ENCODE data around the gene CELA2B. TPM values are rescaled to one million over a fixed set of nuclear protein-coding genes. Genes with fewer than 3 reads are reported as not detected.

Gene CELA2B
- total and polyA plus RNA-seq, 2 of the 8 experiments (the other 6 are each of a cell fraction or from before 2014, with no cell fraction given) = not detected

GRCh38 chr1:15508700-15509487, 33.0 kb downstream of the CELA2B start:
- no peak overlapping the region for H3K23ac ChIP-seq (ENCODE audit: insufficient read length)
- H3K4me2 ChIP-seq (ENCODE audit: insufficient read depth in 1 of 2, low read depth in 2 of 2, low read length in 2 of 2) = peak overlapping the region; percentile 41 to 60; a peak in 3 of 4 replicates
- peak overlapping the region in 1 of 4 experiments; percentile 23; a peak in 2 of 8 replicates for H3K4me3 ChIP-seq (ENCODE audit: extremely low read depth in 1 of 4, insufficient read depth in 2 of 4, low read depth in 3 of 4, low read length in 4 of 4)
- H2BK120ac ChIP-seq (replicated peaks; ENCODE audit: low read depth, low read length) = peak overlapping the region; percentile 34
- H2BK5ac ChIP-seq (ENCODE audit: low read depth, low read length) = peak overlapping the region; percentile 93
- no peak overlapping the region for H2AFZ ChIP-seq (ENCODE audit: low read length)
- no peaks in the 10 kb centered on the region for H3K9me3 ChIP-seq (ENCODE audit: insufficient read depth in 2 of 2, low read depth in 1 of 2, low read length in 1 of 2)
- 12% methylated on average over 12 of the region's 12 CpGs; no CpG with 5 or more reads in 1 of the 2 experiments for WGBS, 2 experiments (ENCODE audit: extremely low coverage in 1 of 2, insufficient coverage in 1 of 2, insufficient read length in 1 of 2, insufficient replicate concordance in 2 of 2, low coverage in 1 of 2, low lambda C conversion rate in 2 of 2, missing lambda C conversion rate in 1 of 2)
- no peak overlapping the region for H3K4ac ChIP-seq (replicated peaks; ENCODE audit: insufficient read length, low read depth, low read length)
- H3K23me2 ChIP-seq (ENCODE audit: low read depth, low read length) = no peaks in the 10 kb centered on the region
- H2AK5ac ChIP-seq (ENCODE audit: low read depth, low read length) = peak overlapping the region; percentile 75; the same call in 1 of the 2 replicates
- peak; percentile 99 for FAIRE-seq
- DNase-seq (ENCODE audit: low read depth in 1 of 2, low spot score in 2 of 2) = peak; percentile 62 to 82
- H3K56ac ChIP-seq (replicated peaks; ENCODE audit: insufficient read length, low read depth, low read length) = no peak overlapping the region
- H3K4me1 ChIP-seq (replicated peaks in 1 of 4; ENCODE audit: control insufficient read depth in 3 of 4, insufficient read depth in 4 of 4, low read length in 3 of 4) = peaks cover 13 to 31% (median 23%) of the 10 kb centered on the region in 4 experiments
- peak overlapping the region; percentile 70 for H4K5ac ChIP-seq (ENCODE audit: insufficient read length, low read depth, low read length)
- peak overlapping the region in 2 of 4 experiments; percentile 46 to 60; a peak in 2 of 7 replicates for H3K9ac ChIP-seq (replicated peaks in 1 of 4; ENCODE audit: extremely low read depth in 1 of 4, low read depth in 3 of 4, low read length in 3 of 4)
- H2BK12ac ChIP-seq (ENCODE audit: low read depth, low read length) = peak overlapping the region; percentile 86; the same call in 1 of the 2 replicates
- H3K18ac ChIP-seq (ENCODE audit: extremely low read depth, low read length) = peak overlapping the region; percentile 79; the same call in 1 of the 2 replicates
- H4K8ac ChIP-seq (ENCODE audit: extremely low read depth, insufficient read depth, low read length) = no peak overlapping the region
- H3K36me3 ChIP-seq (ENCODE audit: control insufficient read depth in 2 of 4, insufficient read depth in 4 of 4, low read length in 3 of 4) = peaks cover 0 to 6% (median 0%) of the 10 kb centered on the region in 4 experiments; a peak in 3 of 8 replicates
- H2BK20ac ChIP-seq (ENCODE audit: low read length) = peak overlapping the region; percentile 88; the same call in 1 of the 2 replicates
- no peaks in the 10 kb centered on the region for H4K20me1 ChIP-seq (replicated peaks in 1 of 2; ENCODE audit: control insufficient read depth in 1 of 2, insufficient read depth in 2 of 2, low read length in 2 of 2)
- H2BK15ac ChIP-seq (ENCODE audit: low read length) = peak overlapping the region; percentile 99; the same call in 1 of the 2 replicates
- peaks cover 0 to 9% of the 10 kb centered on the region in 2 experiments; a peak in 1 of 4 replicates for H3K79me2 ChIP-seq (ENCODE audit: control insufficient read depth in 1 of 2, insufficient read depth in 2 of 2, low read length in 2 of 2)
- no peaks in the 10 kb centered on the region; the same call in 1 of the 2 replicates for H3K79me1 ChIP-seq (ENCODE audit: low read depth, low read length)
- CTCF ChIA-PET (ENCODE audit: partially characterized antibody) = interaction anchor here (0.7 kb wide), 1 partner anchor 826 kb away, joined by 3 read pairs; no protein-coding TSS in a partner anchor
- H4K91ac ChIP-seq (replicated peaks; ENCODE audit: insufficient read length, low read length) = peak overlapping the region; percentile 38
- POLR2A ChIA-PET (ENCODE audit: partially characterized antibody) = interaction anchor here (0.7 to 1.9 kb wide), 9 partner anchors 9 to 652 kb away, joined by 3 to 7 read pairs (median 3); partner anchors contain the start of genes CASP9 and DNAJC16
- H3K27ac ChIP-seq (ENCODE audit: low read depth, low read length) = peak overlapping the region; percentile 84
- H3K27me3 ChIP-seq (replicated peaks in 1 of 4; ENCODE audit: control insufficient read depth in 3 of 4, extremely low read depth in 1 of 4, insufficient read depth in 3 of 4, low read length in 3 of 4) = no peaks in the 10 kb centered on the region
- no peak overlapping the region for H3K14ac ChIP-seq (ENCODE audit: insufficient read length)
- TF ChIP-seq SIN3A (conservative IDR thresholded peaks at IDR 0.05 in 1 of 2, IDR thresholded peaks at IDR 0.05 in 1 of 2; ENCODE audit: low read depth in 1 of 2, low read length in 2 of 2) (0 out of 4 replicates have a peak, but pooled peaks of 1 of the 2 experiments have one; percentile 36), TCF12 (IDR thresholded peaks at IDR 0.05; ENCODE audit: low read depth, low read length) (peak; percentile 86), TAF1 (IDR thresholded peaks at IDR 0.05; ENCODE audit: low read depth, low read length) (no peak; the same call in 1 of the 2 replicates), KDM4A (IDR thresholded peaks at IDR 0.05; ENCODE audit: low read depth, low read length, severe bottlenecking) (no peak), RFX5 (IDR thresholded peaks at IDR 0.05; ENCODE audit: borderline replicate concordance, low read depth, low read length) (no peak), RXRA (IDR thresholded peaks at IDR 0.05; ENCODE audit: insufficient read depth, low read depth, low read length) (no peak), NANOG (IDR thresholded peaks at IDR 0.05; ENCODE audit: insufficient read depth, low read depth, low read length, poor library complexity, severe bottlenecking) (peak; percentile 71), BACH1 (IDR thresholded peaks at IDR 0.05; ENCODE audit: low read length) (peak; percentile 48; the same call in 1 of the 2 replicates), MAX (IDR thresholded peaks at IDR 0.05) (peak; percentile 55; the same call in 1 of the 2 replicates)

All from H1 (cell line).